Neural progenitor cell (in vitro differentiated cells): ENCODE data around the gene VIP. TPM values are rescaled to one million over a fixed set of nuclear protein-coding genes. Genes with fewer than 3 reads are reported as not detected.

Source experiments
- DNase-seq: peaks from one replicate; pipeline ENCODE4 v3.0.0-alpha.2; 2016; ENCODE audit warnings: low spot score
- H2AFZ ChIP-seq: fragments of 200-600 bp; sonication (generic); replicated peaks from 2 replicates; pipeline ENCODE4 v1.6.1; 2016; ENCODE audit warnings: antibody characterized with exemption
- H3F3A ChIP-seq: fragments of 200-600 bp; sonication (generic); 2 replicates; pipeline ENCODE4 v1.6.1; 2016; ENCODE audit warnings: antibody characterized with exemption, low read depth
- H3K27ac ChIP-seq: fragments of 200-600 bp; sonication (generic); 2 replicates; pipeline ENCODE4 v1.5.1; 2016; ENCODE audit warnings: mild to moderate bottlenecking
- H3K27me3 ChIP-seq: fragments of 200-600 bp; sonication (generic); 2 replicates; pipeline ENCODE4 v1.6.1; 2016; ENCODE audit warnings: mild to moderate bottlenecking, moderate library complexity
- H3K36me3 ChIP-seq: fragments of 200-600 bp; sonication (generic); 2 replicates; pipeline ENCODE4 v1.5.1; 2016
- H3K4me1 ChIP-seq: fragments of 200-600 bp; sonication (generic); 2 replicates; pipeline ENCODE4 v1.6.1; 2016; ENCODE audit warnings: mixed run types
- H3K4me2 ChIP-seq: fragments of 200-600 bp; sonication (generic); 2 replicates; pipeline ENCODE4 v1.6.1; 2016
- H3K4me3 ChIP-seq: fragments of 200-600 bp; sonication (generic); 2 replicates; pipeline ENCODE4 v1.5.1; 2016
- H3K79me2 ChIP-seq: fragments of 200-600 bp; sonication (generic); 2 replicates; pipeline ENCODE4 v1.6.1; 2016; ENCODE audit warnings: low read depth
- H3K9ac ChIP-seq: fragments of 200-600 bp; sonication (generic); 2 replicates; pipeline ENCODE4 v1.6.1; 2016
- H3K9me3 ChIP-seq: fragments of 200-600 bp; sonication (generic); 2 replicates; pipeline ENCODE4 v1.5.1; 2016; ENCODE audit warnings: low read depth
- H4K20me1 ChIP-seq: fragments of 200-600 bp; sonication (generic); 2 replicates; pipeline ENCODE4 v1.6.1; 2016; ENCODE audit warnings: low read depth
- H3K27ac Mint-ChIP-seq: 3 replicates; pipeline ENCODE4 v1.8.0; 2021; ENCODE audit warnings: mixed read lengths
- H3K27me3 Mint-ChIP-seq: 2 replicates; pipeline ENCODE4 v1.8.0; 2022; ENCODE audit warnings: low read depth, mild to moderate bottlenecking, inconsistent platforms, moderate library complexity, mixed read lengths; ENCODE audit not compliant: insufficient read depth
- H3K36me3 Mint-ChIP-seq: 3 replicates; pipeline ENCODE4 v1.8.0; 2021; ENCODE audit warnings: mixed read lengths
- H3K4me1 Mint-ChIP-seq: 3 replicates; pipeline ENCODE4 v1.8.0; 2021; ENCODE audit warnings: mixed read lengths
- H3K4me3 Mint-ChIP-seq: 3 replicates; pipeline ENCODE4 v1.8.0; 2021; ENCODE audit warnings: mild to moderate bottlenecking, moderate library complexity, mixed read lengths
- H3K9me3 Mint-ChIP-seq: 3 replicates; pipeline ENCODE4 v1.8.0; 2020; ENCODE audit warnings: mixed read lengths
- CTCF ChIP-seq: fragments of 200-600 bp; sonication (generic); IDR thresholded peaks from 2 replicates; pipeline ENCODE4 v1.5.1; 2017; ENCODE audit warnings: antibody characterized with exemption, mild to moderate bottlenecking
- EZH2 ChIP-seq: fragments of 200-600 bp; sonication (generic); IDR thresholded peaks from 2 replicates; pipeline ENCODE4 v1.6.1; 2017; ENCODE audit warnings: antibody characterized with exemption, mild to moderate bottlenecking, moderate library complexity
- EZH2phosphoT487 ChIP-seq: fragments of 200-600 bp; sonication (generic); IDR thresholded peaks from 2 replicates; pipeline ENCODE4 v1.6.1; 2017; ENCODE audit warnings: antibody characterized with exemption
- total RNA-seq: library from RNA; depleted of rRNA; stranded (reverse); fragments of >200 nt; gene quantifications from 2 replicates; pipeline ENCODE4 v1.2.3, GENCODE V29; 2015; ENCODE audit warnings: low replicate concordance

Gene VIP
- total RNA-seq, 1 donor from 2014 or later: not detected

DNA sequence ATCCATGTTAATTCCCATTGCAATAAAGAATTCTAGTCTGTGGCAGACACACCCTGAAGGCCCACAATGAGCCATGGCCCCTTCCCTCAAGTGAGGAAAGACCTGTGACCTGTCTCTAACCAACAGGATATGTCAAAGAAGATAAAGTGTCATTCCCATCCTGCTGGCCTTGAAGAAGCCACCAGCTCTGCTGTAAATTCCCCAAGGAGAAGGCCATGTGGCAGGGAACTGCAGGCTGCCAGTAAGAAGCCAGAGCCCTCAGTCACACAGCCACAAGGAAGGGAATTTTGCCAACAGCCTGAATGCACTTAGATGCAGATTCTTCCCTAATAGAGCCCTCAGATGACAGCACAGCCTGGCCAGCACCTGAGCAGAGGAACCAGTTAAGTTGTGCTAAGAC lies 24.8 kb downstream of the VIP start:
- Histone ChIP-seq H4K20me1 (no peaks in the 10 kb centered on the region), H3K79me2 (no peaks in the 10 kb centered on the region), H3K9me3 (no peaks in the 10 kb centered on the region), H3F3A (no peaks in the 10 kb centered on the region), H3K9ac (no peak overlapping the region), H3K27me3 (no peaks in the 10 kb centered on the region), H3K4me2 (no peak overlapping the region), H3K36me3 (no peaks in the 10 kb centered on the region), H3K27ac (no peak overlapping the region), H3K4me1 (no peaks in the 10 kb centered on the region), H3K4me3 (no peak overlapping the region), H2AFZ (no peak overlapping the region)
- Mint-ChIP-seq H3K4me1 (no peaks in the 10 kb centered on the region), H3K9me3 (no peaks in the 10 kb centered on the region), H3K27ac (no peak overlapping the region), H3K4me3 (no peak overlapping the region), H3K36me3 (no peaks in the 10 kb centered on the region), H3K27me3 (no peaks in the 10 kb centered on the region)
- TF ChIP-seq EZH2 (no peak), CTCF (no peak), EZH2phosphoT487 (no peak)
- DNase-seq: no peak

- H3K4me1 ChIP-seq: no peaks in the 10 kb centered on the region
- Mint-ChIP-seq H3K36me3 (no peaks in the 10 kb centered on the region), H3K4me1 (no peaks in the 10 kb centered on the region), H3K27ac (no peak overlapping the region), H3K4me3 (no peak overlapping the region), H3K9me3 (no peaks in the 10 kb centered on the region), H3K27me3 (peaks cover 2% of the 10 kb centered on the region)
- H3K79me2 ChIP-seq: no peaks in the 10 kb centered on the region
- TF ChIP-seq CTCF: no peak
- TF ChIP-seq EZH2phosphoT487: no peak
- no peak for TF ChIP-seq EZH2
- H3F3A ChIP-seq: no peaks in the 10 kb centered on the region
- H3K4me2 ChIP-seq: no peak overlapping the region
- H3K9ac ChIP-seq: no peak overlapping the region
- no peaks in the 10 kb centered on the region for H3K36me3 ChIP-seq
- no peak overlapping the region for H3K27ac ChIP-seq
- no peak overlapping the region for H3K4me3 ChIP-seq
- no peak for DNase-seq
- no peaks in the 10 kb centered on the region for H3K27me3 ChIP-seq
- H2AFZ ChIP-seq: no peak overlapping the region
- H4K20me1 ChIP-seq: no peaks in the 10 kb centered on the region
- no peaks in the 10 kb centered on the region for H3K9me3 ChIP-seq
Measured at GRCh38 chr6:152776833-152777232, 26.2 kb downstream of the VIP start.

- H3K27ac ChIP-seq: no peak overlapping the region
- no peaks in the 10 kb centered on the region for H3K79me2 ChIP-seq
- no peak overlapping the region for H3K4me3 ChIP-seq
- no peak overlapping the region for H2AFZ ChIP-seq
- Mint-ChIP-seq H3K27ac (no peak overlapping the region), H3K4me3 (no peak overlapping the region), H3K9me3 (no peaks in the 10 kb centered on the region), H3K4me1 (no peaks in the 10 kb centered on the region), H3K36me3 (no peaks in the 10 kb centered on the region), H3K27me3 (peaks cover 2% of the 10 kb centered on the region)
- H3K27me3 ChIP-seq: no peaks in the 10 kb centered on the region
- H4K20me1 ChIP-seq: no peaks in the 10 kb centered on the region
- H3K4me2 ChIP-seq: no peak overlapping the region
- TF ChIP-seq EZH2 (no peak), EZH2phosphoT487 (no peak), CTCF (no peak)
- no peaks in the 10 kb centered on the region for H3K36me3 ChIP-seq
- DNase-seq: no peak
- H3K4me1 ChIP-seq: no peaks in the 10 kb centered on the region
- no peak overlapping the region for H3K9ac ChIP-seq
- H3K9me3 ChIP-seq: no peaks in the 10 kb centered on the region
- no peaks in the 10 kb centered on the region for H3F3A ChIP-seq
Measured at GRCh38 chr6:152783217-152783878, 32.8 kb downstream of the VIP start.
